HPDE6-E6E7 (cell line): Measurements from ENCODE around the gene BAIAP2.

Source experiments
- DNase-seq: peaks from one replicate; pipeline ENCODE4 v3.0.0; 2011; ENCODE audit warnings: missing footprints; ENCODE audit errors: extremely low spot score

BAIAP2 gene

GRCh38 chr17:81037798-81038733 lies 3.1 kb downstream of the BAIAP2 start:
- no peak for DNase-seq

GRCh38 chr17:81039096-81039495 lies 4.1 kb downstream of the BAIAP2 start:
- no peak for DNase-seq

GRCh38 chr17:81039854-81040758 lies 5.2 kb downstream of the BAIAP2 start:
- DNase-seq = no peak

- no peak for DNase-seq
Measured at GRCh38 chr17:81040791-81041337, 5.9 kb downstream of the BAIAP2 start.

GRCh38 chr17:81042606-81043005 lies 7.7 kb downstream of the BAIAP2 start:
- no peak for DNase-seq

GRCh38 chr17:81043319-81043724 lies 8.4 kb downstream of the BAIAP2 start:
- DNase-seq = no peak

GRCh38 chr17:81043725-81044427 lies 8.9 kb downstream of the BAIAP2 start:
- peak; percentile 88 for DNase-seq

- no peak for DNase-seq
Measured at GRCh38 chr17:81044428-81044763, 9.4 kb downstream of the BAIAP2 start.

GRCh38 chr17:81044764-81045589 lies 10.0 kb downstream of the BAIAP2 start:
- DNase-seq = no peak

- no peak for DNase-seq
Measured at GRCh38 chr17:81045590-81046095, 10.7 kb downstream of the BAIAP2 start.

GRCh38 chr17:81046132-81046769 lies 11.3 kb downstream of the BAIAP2 start:
- DNase-seq = no peak

GRCh38 chr17:81046770-81047359 lies 11.9 kb downstream of the BAIAP2 start:
- DNase-seq = no peak

- DNase-seq = no peak
Measured at GRCh38 chr17:81048827-81049371, 13.9 kb downstream of the BAIAP2 start.

GRCh38 chr17:81049372-81049911 lies 14.5 kb downstream of the BAIAP2 start:
- no peak for DNase-seq

- DNase-seq = peak; percentile 90
Measured at GRCh38 chr17:81049973-81050551, 15.1 kb downstream of the BAIAP2 start.

GRCh38 chr17:81050645-81051625 lies 16.0 kb downstream of the BAIAP2 start:
- no peak for DNase-seq

- DNase-seq = no peak
Measured at GRCh38 chr17:81052199-81052997, 17.4 kb downstream of the BAIAP2 start.
